GM21717 (cell line): ENCODE data around the gene SCART1.
"Not testable (repeated sequence)": the region's sequence is repeated elsewhere in the genome, so short reads cannot be mapped to it uniquely, and the experiment has no call there.

Experiments used
- ATAC-seq: cut with Tn5 transposase; IDR thresholded peaks from one replicate; pipeline ENCODE4 v1.9.1; 2021; ENCODE audit warnings: mild to moderate bottlenecking, moderate library complexity; ENCODE audit not compliant: unreplicated experiment

The SCART1 gene

DNA sequence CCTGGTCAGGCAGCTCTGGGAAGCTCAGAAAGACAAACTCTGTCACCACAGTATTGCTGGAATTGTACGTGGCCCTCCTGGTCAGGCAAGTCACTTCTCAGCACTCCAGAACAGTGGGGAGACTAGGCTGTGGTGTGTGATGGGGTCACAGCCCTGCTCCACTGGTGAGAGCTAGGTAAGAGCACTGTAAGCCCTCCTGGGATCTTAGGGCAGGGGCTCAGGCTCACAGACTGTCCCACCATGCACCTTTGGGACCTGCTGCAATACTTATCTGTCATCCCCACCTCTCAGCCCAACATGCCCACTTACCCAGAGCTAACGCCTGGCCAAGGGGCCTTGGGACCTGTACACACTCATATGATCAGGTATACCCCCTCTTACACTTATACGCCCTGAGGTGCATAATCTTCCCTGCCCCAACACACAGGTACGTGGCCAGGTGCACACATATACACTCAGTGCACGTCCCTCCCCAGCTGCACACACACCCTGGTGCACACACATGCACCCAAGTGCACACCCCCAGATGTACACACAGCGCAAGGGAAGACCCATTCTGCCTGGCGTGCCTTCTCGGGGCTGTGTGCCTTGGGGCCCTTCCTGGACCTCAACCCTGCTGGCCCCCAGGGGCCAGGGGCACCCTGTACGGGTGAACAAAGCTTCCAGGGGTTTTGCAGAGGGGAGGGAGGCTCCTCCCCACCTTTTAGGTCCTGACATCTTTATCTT lies 21.7 kb upstream of the SCART1 start:
- ATAC-seq = not testable (repeated sequence)

DNA sequence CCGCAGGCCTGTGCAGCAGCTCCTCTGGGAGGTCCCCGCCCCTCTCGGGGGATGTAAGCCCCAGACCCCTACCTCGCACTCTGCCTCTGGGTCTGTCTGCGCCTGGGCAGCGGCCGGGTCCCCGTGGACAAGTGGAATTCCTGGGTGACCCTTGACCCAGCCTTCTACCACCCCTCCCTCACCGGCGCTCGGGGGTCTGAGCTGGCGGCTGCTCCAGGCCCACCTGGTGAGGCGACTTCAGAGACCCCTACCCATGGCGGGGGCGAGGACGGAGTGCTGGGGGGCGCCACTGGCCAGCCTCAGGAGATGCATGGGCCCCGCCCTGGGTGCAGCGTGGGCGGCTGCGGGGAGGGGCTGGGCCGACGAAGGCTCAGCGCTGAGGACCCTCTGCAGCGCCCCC lies 21.0 kb upstream of the SCART1 start:
- not testable (repeated sequence) for ATAC-seq

DNA sequence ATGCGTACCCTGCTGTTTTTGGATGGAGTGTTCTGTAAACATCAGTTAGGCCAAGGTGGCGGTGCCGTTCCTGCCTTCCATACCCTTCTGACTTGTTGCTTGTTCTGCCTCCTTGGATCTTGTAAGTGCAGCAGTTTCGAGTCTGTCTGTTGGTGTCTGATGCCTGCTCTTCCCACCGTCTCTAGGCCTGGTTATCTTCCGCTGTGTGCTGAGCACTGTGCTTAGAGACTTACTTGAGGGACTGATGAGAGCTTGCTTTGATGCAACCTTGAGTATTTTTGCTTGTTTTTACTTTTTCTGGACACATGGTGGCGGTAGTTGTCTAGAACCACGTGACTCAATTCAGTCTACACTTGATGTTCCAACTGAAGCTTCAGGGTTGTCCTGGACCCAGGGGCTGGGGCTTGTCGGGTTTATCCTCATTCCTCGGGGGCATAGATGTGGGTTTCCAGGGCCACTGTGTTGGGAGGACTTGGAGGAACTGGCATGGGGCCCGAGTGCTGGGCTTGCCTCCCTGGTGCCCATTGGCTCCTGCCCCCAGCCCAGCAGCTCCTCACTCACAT lies 15.0 kb upstream of the SCART1 start:
- no peak for ATAC-seq

DNA sequence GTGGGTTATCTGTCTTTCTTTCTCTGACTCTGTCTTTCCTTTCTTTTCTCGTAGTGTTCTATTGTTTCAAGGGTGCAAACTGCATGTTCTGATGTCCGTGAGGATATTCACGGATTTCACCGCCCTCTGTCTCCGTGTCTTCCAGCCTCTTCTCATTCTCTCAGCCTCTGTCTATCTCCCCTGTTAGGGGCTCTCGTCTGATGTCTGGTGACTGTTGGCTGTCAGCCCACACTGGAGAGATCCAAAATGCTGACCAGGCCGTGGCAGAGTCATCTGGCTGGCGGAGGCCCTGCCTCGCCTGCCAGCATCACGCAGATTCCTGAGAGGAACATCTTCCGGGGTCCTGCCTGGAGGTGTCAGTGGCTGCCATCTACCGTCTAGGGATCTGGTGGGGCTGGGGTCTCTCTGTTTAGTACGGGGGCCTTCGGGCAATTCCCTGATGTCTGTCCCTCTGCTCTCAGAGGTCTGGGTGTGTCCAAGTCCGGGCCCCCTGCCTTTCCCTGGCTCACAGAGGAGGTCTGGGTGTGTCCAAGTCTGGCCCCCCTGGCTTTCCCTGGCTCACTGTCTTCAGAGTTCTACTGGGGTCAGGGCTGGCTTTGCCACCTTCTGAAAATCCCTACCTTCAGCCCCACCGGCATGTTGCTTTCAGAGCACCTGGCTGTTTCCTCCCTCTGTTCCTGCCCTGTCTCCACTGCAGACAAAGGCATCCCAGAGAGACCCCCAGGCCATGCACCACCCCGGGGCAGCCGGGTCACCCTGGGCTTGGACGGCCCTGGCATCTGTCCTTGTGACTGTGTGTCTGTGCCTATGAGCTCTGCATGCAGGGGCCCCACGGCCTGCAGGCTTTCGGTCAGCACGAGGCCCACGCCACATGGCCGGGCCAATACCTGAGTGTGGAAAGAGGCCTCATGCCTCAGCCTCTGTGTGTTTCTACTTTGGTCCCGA lies 14.0 kb upstream of the SCART1 start:
- ATAC-seq = no peak

DNA sequence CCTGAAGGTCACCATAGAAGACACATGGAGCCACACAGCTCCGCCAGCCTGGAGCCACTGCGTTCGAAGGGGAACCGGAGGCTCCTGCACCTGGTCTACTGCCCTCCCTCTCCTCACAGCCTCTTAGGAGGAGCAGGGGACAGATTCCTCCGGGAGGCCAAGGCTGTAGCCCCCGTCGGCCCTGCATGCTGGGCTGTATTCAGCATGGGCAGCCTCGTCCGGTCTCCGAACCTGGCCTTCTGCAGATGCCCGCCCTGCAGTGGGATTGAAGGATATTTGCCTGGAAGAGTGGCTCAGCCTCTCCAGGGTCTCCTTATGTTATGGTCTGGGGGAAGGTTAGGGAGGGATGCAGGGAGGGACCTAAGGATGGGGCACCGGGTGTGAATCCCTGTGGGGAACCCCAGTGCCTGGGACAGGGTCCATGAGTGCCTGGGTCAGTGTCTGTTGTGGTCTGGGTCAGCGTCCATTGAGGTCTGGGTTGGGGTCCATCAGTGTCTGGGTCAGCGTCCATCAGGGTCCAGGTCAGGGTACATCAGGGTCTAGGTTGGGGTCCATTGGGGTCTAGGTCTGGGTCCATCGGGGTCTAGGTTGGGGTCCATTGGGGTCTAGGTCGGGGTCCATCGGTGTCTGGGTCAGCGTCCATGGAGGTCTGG lies 13.0 kb upstream of the SCART1 start:
- ATAC-seq = no peak

DNA sequence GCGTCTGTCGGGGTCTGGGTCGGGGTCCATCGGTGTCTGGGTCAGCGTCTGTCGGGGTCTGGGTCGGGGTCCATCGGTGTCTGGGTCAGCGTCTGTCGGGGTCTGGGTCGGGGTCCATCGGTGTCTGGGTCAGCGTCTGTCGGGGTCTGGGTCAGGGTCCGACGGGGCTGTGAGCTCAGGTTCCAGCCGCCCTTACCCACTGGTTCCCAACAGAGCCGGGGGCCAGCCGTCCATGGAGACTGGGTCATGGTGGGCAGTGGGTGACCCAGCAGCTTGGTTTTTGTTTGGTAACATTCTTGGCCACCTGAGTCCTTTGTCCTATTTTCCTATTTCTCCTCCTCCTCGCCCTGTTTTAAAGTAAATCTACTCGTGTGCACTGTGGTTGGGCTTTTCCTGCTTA lies 12.4 kb upstream of the SCART1 start:
- ATAC-seq = not testable (repeated sequence)

DNA sequence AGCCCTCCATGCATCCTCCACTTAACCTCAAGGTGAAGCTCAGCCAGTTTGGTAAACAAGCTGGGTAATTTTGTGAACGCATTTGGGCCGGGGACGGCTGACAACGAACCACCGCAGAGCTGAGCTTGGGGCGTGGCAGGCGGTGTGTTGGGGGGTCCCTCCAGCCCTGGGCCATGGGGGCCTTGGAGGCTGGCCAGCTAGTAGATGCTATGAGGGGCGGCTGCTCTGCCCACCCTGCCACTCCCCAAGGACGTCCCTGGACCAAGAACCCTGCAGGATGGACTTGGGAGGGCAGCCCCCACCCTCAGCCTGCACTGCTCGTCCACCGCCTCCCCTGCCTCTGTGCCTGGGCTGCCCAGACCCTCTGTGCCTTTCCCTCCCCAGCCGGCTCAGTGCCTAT lies 12.0 kb upstream of the SCART1 start:
- ATAC-seq = no peak

DNA sequence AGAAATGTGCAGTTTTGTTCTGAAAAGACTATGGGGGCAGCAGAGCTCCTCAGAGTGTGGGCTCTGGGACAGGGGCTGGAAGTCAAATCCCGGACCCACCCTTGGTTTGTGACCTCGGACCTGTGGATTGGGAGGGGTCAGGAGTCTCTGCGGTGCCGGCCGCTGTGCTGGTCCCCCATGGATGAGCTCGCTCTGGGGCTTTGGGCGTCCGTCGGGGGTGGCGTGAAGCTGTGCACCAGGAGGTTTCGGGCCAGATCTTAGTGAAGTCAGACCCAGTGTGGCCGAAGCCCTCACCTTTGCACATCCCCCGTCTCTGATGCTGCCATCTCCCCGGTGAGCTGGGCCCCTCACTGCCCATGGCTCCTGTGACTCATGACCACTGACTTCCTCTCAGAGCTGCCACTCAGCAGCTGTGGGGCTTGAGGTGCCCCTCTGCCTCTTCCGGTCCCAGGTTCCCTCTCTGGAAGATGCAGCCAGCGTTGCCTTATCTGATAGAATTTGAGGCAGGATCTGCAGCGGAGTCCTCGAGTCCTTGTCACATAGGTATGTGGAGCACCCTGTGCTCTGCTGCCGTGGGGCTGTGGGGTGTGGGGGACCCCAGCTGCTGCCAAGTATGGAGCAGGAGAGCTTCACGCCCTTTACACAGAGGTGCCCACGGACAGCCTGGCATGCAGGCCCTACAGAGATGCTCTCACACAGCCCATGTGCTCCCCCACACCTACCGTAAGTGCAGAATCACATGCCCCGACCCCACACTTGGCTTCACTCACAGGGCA lies 11.4 kb upstream of the SCART1 start:
- no peak for ATAC-seq

DNA sequence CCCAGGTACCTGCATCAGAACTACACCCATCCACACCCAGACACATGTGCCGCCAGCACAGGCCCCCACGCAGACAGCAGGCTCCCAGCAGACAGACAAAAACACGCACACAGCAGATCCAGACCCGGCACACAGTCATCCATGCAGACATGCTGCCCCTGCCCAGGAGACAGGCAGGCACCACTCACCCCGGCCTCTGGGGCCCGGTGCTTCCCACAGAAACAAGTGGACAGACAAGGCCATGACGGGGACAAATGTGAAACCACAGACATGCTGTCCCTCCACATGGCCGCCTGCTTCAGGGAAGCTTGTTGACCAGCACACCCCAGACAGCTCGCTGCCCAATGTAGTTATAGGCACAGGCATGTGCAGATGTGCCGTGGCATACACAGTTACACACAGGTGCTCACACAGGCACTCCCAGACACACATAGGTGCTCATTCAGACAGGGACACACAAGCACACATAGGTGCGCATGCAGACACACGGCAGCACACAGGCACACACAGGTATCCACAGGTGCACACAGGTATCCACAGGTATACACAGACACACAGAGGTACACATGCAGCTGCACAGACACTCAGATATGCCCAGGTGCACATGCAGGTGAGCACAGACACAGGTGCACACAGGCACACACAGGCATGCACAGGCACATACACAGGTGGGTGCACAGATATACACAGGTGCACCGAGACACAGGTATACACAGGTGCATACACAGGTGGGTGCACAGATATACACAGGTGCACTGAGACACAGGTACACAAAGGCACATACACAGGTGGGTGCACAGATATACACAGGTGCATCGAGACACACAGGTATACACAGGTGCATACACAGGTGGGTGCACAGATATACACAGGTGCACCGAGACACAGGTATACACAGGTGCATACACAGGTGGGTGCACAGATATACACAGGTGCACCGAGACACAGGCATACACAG lies 10.5 kb upstream of the SCART1 start:
- ATAC-seq = no peak

DNA sequence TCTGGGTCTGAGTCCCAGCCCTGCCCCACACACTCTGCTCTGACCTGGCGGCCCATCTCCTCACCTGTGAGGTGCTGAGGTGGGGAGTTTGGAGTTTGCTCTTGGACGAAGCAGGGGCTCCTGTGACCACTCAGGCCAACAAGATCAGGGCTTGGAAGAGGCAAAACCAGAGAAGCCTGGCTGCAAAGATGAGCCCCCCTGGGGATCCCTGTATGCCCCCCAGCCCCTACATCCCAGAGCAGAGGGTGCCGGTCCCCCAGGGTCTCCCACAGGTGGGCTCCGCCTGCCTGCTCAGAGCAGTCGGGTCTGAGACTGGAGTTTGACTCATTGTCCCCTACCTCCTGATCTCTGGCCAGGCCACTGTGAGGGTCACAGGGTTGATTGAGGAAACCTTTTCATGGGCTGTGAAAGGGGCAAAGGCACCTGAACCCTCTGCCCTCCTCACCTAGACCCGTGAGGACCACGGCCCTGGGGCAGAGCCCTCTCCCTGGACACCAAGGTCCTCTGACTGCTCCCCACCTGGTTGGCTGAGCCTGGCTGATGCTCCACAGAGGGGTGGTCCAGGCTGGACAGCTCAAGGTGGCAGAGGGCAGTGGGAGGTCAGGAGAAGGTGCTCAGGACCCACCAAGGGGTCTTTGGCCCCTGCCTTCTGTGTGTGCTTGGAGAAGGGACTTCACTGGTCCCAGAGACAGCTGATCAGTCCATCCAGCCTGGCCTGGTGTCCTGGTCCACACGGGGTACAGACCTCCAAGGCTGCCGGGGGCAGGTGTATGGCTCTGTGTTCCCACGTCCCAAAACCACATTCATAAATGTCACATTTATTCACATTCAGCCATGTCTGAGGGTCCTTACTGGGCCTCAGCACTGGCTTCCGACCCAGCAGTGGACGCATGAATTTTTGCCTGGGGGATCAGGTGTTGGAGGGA lies 9.1 kb upstream of the SCART1 start:
- ATAC-seq = no peak

DNA sequence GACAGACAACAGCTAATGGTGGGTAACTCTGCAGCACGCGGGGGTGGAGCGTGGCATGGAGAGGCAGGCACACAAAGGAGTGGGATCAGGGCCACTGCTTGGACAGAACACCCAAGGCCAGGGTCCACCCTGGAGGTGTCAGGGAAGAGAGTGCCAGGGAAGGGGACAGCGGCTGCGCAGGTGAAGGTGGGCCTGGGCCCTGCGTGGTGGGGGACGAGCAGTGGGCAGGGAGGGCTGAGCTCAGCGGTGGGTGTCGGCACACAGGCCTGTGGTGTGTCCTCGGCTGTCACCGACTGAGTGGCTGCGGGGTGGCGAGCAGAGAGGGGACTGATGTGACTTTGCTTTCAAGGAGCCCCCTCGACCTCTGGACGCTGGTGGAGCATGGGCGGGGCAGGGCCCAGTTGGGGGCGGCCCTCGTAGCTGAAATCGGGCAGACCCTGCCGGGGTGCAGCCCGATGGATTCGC lies 8.4 kb upstream of the SCART1 start:
- ATAC-seq = no peak

DNA sequence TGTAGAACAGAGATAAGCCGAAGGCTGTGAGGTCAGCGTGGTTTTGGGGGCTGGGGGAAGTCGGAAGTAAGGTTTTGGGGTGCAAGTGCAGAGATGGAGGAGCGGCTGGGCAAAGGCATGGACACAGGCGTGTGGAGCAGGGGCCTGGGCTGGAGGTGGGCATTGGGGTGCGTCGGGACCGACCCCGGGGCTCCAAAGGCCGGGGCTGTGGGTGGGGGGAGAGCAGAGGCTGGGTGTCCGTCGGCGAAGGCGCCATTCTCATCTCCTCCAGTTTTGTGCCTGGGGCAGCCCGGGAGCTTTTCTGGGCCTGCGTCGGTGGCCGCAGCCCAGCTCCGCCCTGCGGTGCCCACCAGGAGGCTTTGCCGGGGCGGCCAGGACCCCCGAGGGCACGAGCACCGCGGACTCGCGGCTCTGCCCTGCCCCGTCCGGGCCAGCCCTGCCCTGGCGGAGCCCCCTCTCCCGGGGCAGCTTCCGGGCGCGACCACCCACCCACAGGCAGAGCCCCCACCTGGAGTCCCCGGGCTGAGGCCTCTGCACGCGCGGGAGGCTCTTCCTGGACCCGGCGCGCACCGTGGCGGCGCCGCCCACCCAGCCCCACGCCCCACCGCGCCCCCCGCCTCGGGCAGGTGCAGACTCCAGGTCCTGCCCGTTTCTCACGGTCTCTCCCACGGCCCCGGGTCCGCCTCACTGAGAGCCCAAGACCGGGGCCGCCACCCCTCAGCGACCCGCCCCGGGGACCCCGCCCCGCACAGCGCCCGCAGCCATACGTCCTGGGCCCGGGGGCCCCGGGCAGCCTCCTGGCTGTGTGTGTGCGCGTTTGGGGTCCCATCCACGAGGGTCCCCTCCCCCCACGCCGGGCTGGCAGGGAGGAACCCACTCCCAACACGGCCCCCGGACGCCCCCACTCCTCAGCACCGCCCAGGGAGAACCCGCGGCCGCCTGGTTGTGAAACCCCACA lies 7.7 kb upstream of the SCART1 start:
- ATAC-seq = no peak

DNA sequence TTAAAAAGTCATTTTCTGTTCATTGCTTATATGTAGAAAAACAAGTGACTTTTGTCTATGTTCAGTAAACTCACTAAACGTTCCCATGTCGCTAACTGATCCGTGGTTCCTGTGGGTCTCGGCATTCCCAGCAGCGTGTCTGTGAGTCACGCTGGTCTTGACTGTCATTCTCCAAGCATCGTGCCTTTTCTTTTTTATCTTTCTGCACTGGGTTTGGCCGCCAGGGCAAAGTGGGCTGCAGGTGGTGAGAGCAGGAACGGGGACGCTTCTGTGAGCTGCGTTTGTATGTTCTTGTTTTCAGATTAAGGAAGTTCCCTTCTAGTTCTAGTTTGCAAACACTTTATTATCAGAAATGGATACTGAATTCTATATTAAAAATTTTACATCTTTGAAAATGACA lies 6.8 kb upstream of the SCART1 start:
- ATAC-seq = no peak

DNA sequence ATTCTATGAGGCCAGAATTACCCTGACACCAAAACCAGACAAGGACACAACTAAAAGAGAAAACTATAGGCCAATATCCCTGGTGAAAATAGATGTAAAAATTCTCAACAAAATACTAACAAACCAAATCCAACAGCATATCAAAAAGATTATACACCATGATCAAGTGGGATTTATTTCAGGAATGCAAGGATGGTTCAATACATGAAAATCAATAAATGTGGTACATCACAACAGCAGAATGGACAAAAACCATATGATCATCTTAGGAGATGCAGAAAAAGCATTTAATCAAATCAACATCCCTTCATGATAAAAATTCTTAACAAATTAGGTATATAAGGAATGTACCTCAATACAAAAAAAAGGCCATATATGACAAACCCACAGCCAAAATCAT lies 5.6 kb upstream of the SCART1 start:
- no peak for ATAC-seq

DNA sequence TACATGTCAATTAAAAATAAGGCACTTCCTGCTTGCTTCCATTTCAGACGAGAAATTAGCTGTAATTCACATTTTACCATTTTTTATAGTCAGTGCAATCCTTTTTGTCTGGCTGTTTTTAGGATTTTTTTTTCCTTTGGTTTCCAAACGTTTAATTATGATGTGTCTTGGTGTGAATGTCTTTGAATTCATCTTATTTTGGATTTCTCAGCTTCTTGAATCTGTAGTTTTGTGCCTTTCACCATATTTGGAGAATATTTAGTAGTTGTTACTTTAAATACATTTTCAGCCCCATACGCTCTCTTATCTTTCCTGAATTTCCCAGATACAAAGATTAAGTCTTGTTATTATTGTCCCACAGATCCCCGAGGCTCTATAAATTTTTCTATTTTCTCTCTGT lies 2.4 kb upstream of the SCART1 start:
- no peak for ATAC-seq

DNA sequence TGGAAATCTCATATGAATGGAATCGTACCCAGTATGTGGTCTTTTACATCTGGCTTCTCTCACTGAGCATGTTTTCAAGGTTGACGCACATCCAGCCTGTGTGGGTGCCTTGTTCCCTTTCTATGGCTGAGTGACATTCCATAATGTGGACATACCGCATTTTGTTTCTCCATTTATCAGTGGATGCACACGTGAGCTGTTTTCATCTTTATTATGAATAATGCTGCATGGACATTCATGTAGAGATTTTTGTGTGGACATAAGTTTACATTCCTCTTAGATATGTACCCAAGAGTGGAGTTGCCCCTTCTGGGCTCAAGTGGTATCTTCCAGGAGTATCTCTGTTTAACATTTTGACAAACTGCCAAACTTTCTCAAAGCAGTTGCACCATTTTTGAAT lies 1.3 kb upstream of the SCART1 start:
- ATAC-seq = no peak

DNA sequence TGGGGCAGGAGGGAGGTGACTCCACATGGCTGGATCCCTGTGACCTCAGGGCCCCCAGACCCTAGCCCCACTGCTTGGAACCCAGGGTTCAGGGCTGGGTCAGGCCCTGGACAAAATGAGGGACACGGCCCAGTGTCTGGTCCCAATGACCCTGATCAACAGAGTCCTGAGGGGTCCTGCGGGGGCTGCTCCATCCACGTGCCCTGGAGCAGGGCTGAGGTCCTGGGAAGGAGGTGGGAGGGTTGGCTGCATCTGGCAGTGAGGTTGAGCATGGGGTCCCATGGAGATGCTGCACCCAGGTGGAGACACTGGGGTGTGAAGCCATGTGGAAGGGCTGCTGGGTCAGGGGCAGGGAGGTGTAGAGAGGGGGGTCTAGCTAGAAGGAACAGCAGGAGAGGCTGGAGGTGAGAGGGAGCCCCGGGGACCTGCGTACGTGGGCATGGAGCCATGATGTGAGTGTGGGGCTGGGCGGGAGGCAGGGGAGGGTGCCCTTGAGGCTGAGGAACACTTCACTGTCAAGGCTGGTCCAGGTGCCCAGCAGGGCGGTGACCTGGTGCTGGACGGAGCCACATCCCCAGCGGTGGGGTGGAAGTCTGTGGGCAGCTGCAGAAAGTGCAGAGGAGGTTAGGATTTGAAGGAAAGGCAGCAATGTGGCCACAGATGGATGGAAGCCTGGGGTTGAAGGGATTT lies 604 bp downstream of the SCART1 start:
- ATAC-seq = no peak
